Ramos (cell line): ENCODE measurements around the gene EDN2.

ENCODE experiments used
- in situ Hi-C: fragments of 300-500 bp; cut with MboI; formaldehyde crosslinking; loops from one replicate; pipeline ENCODE4 v1.14.3; 2022; ENCODE audit warnings: low sequenced_read_pairs; ENCODE audit not compliant: unreplicated experiment

Gene EDN2

GRCh38 chr1:41484402-41485241 lies at the start of gene EDN2:
TSS of gene EDN2 (minus strand) at chr1:41484683. CDS start at chr1:41484601, 82 bp downstream.
- in situ Hi-C loops: no loop called here

GRCh38 chr1:41533731-41534080 lies 49.2 kb upstream of the EDN2 start:
- in situ Hi-C loops: no loop called here

- in situ Hi-C loops: no loop called here
Observed at GRCh38 chr1:41533016-41533730, 48.7 kb upstream of the EDN2 start.

- in situ Hi-C loops: no loop called here
Observed at GRCh38 chr1:41532206-41532975, 47.9 kb upstream of the EDN2 start.

- in situ Hi-C loops: no loop called here
Observed at GRCh38 chr1:41530411-41530810, 45.9 kb upstream of the EDN2 start.

- in situ Hi-C loops: no loop called here
Observed at GRCh38 chr1:41529621-41530395, 45.3 kb upstream of the EDN2 start.

- in situ Hi-C loops: no loop called here
Observed at GRCh38 chr1:41528726-41529605, 44.5 kb upstream of the EDN2 start.

GRCh38 chr1:41528106-41528505 lies 43.6 kb upstream of the EDN2 start:
- in situ Hi-C loops: no loop called here

GRCh38 chr1:41526956-41527561 lies 42.6 kb upstream of the EDN2 start:
- in situ Hi-C loops: no loop called here

- in situ Hi-C loops: no loop called here
Observed at GRCh38 chr1:41525891-41526587, 41.6 kb upstream of the EDN2 start.

GRCh38 chr1:41524676-41525675 lies 40.5 kb upstream of the EDN2 start:
- in situ Hi-C loops: no loop called here

- in situ Hi-C loops: no loop called here
Observed at GRCh38 chr1:41523949-41524675, 39.6 kb upstream of the EDN2 start.

- in situ Hi-C loops: no loop called here
Observed at GRCh38 chr1:41523071-41523470, 38.6 kb upstream of the EDN2 start.

- in situ Hi-C loops: no loop called here
Observed at GRCh38 chr1:41521766-41522165, 37.3 kb upstream of the EDN2 start.

- in situ Hi-C loops: no loop called here
Observed at GRCh38 chr1:41520951-41521752, 36.7 kb upstream of the EDN2 start.

GRCh38 chr1:41519667-41520066 lies 35.2 kb upstream of the EDN2 start:
- in situ Hi-C loops: no loop called here
